Ectodermal cell (in vitro differentiated cells): ENCODE data around the gene GRIN2C.

Experiments
- H3K27ac ChIP-seq: 2 replicates; pipeline ENCODE4 v1.7.0; 2013; ENCODE audit warnings: mild to moderate bottlenecking, low read depth, low read length; ENCODE audit not compliant: insufficient read depth, poor library complexity, severe bottlenecking
- H3K27me3 ChIP-seq: 2 replicates; pipeline ENCODE4 v1.7.0; 2013; ENCODE audit warnings: mild to moderate bottlenecking, low read length; ENCODE audit not compliant: insufficient read depth, control insufficient read depth, poor library complexity, severe bottlenecking
- H3K36me3 ChIP-seq: one replicate; pipeline ENCODE4 v1.7.0; 2013; ENCODE audit warnings: low read length; ENCODE audit not compliant: control insufficient read depth, insufficient read depth
- H3K4me1 ChIP-seq: one replicate; pipeline ENCODE4 v1.7.0; 2013; ENCODE audit warnings: low read length; ENCODE audit not compliant: control insufficient read depth, insufficient read depth
- H3K4me3 ChIP-seq: 2 replicates; pipeline ENCODE4 v1.7.0; 2013; ENCODE audit warnings: low read depth, low read length, control low read depth; ENCODE audit not compliant: insufficient read depth
- H3K9me3 ChIP-seq: 2 replicates; pipeline ENCODE4 v1.7.0; 2013; ENCODE audit warnings: mild to moderate bottlenecking, low read length, moderate library complexity; ENCODE audit not compliant: control insufficient read depth
- WGBS, 2 experiments: methylation state at CpG; one replicate each; pipeline ENCODE4 v1.1.7; 2013; ENCODE audit warnings: missing lambda C conversion rate in 2 of 2; 5-methylcytosine and 5-hydroxymethylcytosine counted together

Gene GRIN2C

DNA sequence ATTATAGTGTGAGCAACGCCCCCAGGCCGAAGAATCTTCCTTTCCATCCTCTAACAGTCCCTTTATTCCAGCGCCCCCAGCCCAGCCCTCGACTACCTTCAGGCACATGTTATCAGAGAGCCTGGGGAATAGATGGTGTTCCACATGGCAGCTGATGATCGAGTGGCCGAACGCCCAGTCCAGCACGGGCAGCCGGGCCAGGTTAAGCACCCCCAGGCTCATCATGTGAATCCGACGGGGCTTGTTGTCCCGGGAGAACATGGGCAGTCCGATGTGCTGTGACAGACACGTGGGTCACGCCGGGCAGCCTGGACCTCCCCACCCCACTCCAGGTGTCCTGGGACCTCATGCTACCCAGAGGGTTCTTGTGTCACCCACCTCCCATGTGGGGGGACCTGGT, 19.6 kb upstream of the GRIN2C start:
- WGBS, 2 experiments: 93 to 94% methylated on average over 16 of the region's 16 CpGs
- Histone ChIP-seq H3K4me1 (no peaks in the 10 kb centered on the region), H3K4me3 (no peak overlapping the region), H3K36me3 (no peaks in the 10 kb centered on the region), H3K27ac (no peak overlapping the region), H3K9me3 (no peaks in the 10 kb centered on the region), H3K27me3 (no peaks in the 10 kb centered on the region)

GRCh38 chr17:74878658-74879057, 19.0 kb upstream of the GRIN2C start:
- no peaks in the 10 kb centered on the region for H3K4me1 ChIP-seq
- H3K4me3 ChIP-seq: no peak overlapping the region
- 78 to 84% methylated on average over 2 of the region's 2 CpGs for WGBS, 2 experiments
- H3K27me3 ChIP-seq: no peaks in the 10 kb centered on the region
- no peak overlapping the region for H3K27ac ChIP-seq
- no peaks in the 10 kb centered on the region for H3K9me3 ChIP-seq
- no peaks in the 10 kb centered on the region for H3K36me3 ChIP-seq

DNA sequence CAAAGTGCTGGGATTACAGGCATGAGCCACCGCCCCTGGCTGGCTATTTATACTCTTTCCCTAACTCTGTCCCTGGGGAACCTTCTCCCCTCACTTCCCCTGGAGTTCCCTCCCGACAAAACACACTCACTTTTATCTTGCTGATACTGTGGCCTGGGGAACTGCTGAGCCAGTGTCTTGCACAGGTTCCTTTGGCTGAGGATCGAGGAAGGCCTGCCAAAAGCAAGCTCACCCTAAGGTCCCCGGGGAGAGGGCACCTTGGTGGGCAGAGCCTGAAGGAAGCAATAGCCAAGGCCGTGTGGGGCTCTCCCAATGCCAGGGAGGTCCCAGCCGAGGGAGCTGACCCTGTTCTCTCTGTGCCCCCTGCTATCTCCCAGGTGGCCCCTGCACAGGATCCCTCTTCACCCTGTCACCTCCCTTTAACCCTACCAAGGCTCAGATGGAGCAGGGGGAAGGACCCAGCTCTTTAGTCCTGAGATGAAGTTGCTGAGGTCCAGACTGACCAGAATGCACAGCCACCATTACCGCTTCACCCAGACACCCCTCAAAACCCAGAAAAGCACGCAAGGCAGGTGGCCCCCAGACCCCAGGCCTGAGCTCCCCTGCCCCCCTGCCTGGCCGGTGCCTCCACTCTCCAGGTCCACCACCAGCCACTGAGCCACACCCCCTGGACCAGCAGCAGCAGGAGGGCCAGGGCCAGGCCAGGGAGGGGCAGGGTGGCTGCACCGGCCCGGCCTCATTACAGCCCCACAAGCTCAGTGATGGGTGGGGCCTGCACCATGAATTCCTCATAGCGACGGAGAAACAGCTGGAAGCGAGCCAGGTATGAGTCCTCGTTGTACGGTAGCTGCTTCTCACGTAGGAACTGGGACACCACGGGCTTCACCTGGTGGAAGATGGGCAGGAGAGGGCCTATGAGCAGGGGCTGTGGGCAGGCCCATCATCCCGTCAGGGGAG, 18.2 kb upstream of the GRIN2C start:
- no peaks in the 10 kb centered on the region for H3K36me3 ChIP-seq
- H3K4me1 ChIP-seq: no peaks in the 10 kb centered on the region
- H3K4me3 ChIP-seq: no peak overlapping the region
- no peak overlapping the region for H3K27ac ChIP-seq
- H3K27me3 ChIP-seq: no peaks in the 10 kb centered on the region
- 83 to 88% methylated on average over 19 of the region's 19 CpGs for WGBS, 2 experiments
- H3K9me3 ChIP-seq: no peaks in the 10 kb centered on the region

DNA sequence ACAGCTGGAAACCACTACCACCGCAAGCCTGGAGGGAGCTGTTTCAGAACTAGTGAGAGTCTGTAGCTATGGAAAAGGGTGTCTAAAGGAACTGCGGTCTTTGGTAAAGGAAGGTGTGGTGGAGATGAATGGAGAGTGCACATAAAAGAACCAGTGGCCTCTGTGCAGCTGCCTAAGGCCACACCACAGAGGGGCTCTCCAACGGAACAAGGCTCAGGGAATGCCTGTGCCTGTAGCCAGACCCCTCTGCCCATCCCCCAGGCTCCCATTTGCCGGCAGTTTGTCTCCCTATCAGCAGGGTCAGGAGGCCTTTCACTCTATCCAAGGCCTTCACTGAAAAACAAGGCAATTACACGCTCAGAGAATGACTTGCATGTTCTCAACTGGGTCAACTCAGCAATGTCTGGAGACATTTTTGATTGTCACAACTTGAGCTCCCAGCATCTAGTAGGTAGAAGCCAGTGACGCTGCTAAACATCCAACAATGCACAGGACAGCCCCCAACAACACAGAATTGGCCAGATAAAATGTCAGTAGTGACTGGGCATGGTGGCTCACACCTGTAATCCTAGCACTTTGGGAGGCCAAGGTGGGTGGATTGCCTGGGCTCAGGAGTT, 16.4 kb upstream of the GRIN2C start:
- WGBS, 2 experiments: 74 to 77% methylated on average over 6 of the region's 6 CpGs
- H3K4me1 ChIP-seq: peaks cover 6% of the 10 kb centered on the region
- H3K27me3 ChIP-seq: peaks cover 6% of the 10 kb centered on the region
- no peaks in the 10 kb centered on the region for H3K36me3 ChIP-seq
- H3K27ac ChIP-seq: no peak overlapping the region
- H3K4me3 ChIP-seq: no peak overlapping the region
- no peaks in the 10 kb centered on the region for H3K9me3 ChIP-seq

DNA sequence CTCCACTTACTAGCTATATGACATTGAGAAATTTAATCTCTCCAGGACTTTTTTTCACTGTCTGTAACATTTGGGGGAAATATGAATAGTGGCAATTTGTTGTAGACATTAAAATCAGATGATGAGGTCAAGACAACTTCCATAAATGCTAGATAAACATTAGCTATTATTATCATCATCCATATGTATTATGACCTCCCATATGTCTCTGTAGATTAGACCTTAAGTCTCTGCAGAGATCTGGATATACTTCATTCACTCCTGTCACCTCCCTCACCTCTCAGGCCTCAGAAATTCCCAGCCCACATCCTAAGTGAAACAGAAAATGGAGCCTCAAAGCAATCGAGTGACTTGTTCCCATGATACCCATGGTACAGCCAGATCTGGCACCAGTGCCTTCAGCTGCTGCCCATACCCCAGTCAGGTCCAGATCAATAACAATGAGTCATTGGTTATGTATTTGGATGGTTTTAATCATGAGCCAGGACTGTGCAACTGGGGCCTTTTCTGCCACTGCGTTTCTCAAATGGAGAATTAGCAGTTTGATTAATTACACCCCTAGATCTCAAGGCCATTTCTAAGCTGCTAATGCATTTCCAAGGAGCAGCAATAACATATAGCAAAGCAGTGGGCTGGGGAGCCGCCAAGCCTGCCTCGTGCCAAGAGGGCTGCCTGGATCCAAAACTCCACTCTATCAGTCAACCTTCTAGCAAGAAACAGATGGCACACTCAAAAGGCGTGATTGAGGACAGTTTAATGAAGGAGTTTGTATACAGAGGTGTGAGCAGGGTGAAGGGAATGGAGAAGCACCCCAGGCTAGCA, 15.7 kb upstream of the GRIN2C start:
- no peaks in the 10 kb centered on the region for H3K9me3 ChIP-seq
- no peak overlapping the region for H3K27ac ChIP-seq

DNA sequence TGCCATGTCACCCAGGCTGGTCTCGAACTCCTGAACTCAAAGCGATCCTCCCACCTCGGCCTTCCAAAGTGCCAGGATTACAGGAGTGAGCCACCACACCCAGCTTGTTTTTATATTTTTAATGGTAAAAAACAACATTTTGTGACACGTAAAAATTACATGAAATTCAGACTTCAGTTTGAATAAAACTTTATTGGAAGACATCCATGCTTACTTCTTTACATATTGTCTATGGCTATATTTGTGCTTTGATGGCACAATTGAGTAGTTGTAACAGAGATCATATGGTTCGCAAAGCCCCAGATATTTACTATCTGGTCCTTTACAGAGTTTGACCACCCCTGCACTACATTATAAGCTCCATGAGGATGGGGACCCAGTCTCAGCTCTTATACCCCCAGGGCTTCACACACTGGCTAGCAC, 14.9 kb upstream of the GRIN2C start:
- peaks cover 6% of the 10 kb centered on the region for H3K4me1 ChIP-seq
- H3K27me3 ChIP-seq: peaks cover 6% of the 10 kb centered on the region
- H3K27ac ChIP-seq: no peak overlapping the region
- no peak overlapping the region for H3K4me3 ChIP-seq
- WGBS, 2 experiments: 89 to 93% methylated on average over 4 to 5 of the region's 5 CpGs
- no peaks in the 10 kb centered on the region for H3K9me3 ChIP-seq
- no peaks in the 10 kb centered on the region for H3K36me3 ChIP-seq

More for the DNA sequence above, 15.7 kb upstream of the GRIN2C start:
- 85 to 94% methylated on average over 5 of the region's 5 CpGs for WGBS, 2 experiments
- Histone ChIP-seq H3K36me3 (no peaks in the 10 kb centered on the region), H3K4me3 (no peak overlapping the region), H3K27me3 (peaks cover 6% of the 10 kb centered on the region), H3K4me1 (peaks cover 6% of the 10 kb centered on the region)

- no peaks in the 10 kb centered on the region for H3K9me3 ChIP-seq
- peak overlapping the region; percentile 72 for H3K4me3 ChIP-seq
- peak overlapping the region; percentile 56 for H3K27ac ChIP-seq
- 61 to 63% methylated on average over 5 to 6 of the region's 6 CpGs for WGBS, 2 experiments
- H3K4me1 ChIP-seq: peaks cover 6% of the 10 kb centered on the region
- peaks cover 6% of the 10 kb centered on the region for H3K27me3 ChIP-seq
- no peaks in the 10 kb centered on the region for H3K36me3 ChIP-seq
These were observed 14.4 kb upstream of the GRIN2C start for GRCh38 chr17:74873874-74874614.

- Histone ChIP-seq H3K4me3 (peak overlapping the region; percentile 72), H3K4me1 (peaks cover 6% of the 10 kb centered on the region), H3K27me3 (peaks cover 6% of the 10 kb centered on the region), H3K36me3 (no peaks in the 10 kb centered on the region), H3K27ac (peak overlapping the region; percentile 56), H3K9me3 (no peaks in the 10 kb centered on the region)
- WGBS, 2 experiments: 0% methylated on average over 54 to 55 of the region's 55 CpGs
These were observed 13.6 kb upstream of the GRIN2C start for GRCh38 chr17:74873037-74873873.
